A549 (cell line): ENCODE results near the gene INTS15. TPM values are rescaled to one million over a fixed set of nuclear protein-coding genes. Genes with fewer than 3 reads are reported as not detected.

Source experiments
- ATAC-seq, 2 experiments: fragments of 200-7000 bp in 1 of 2; fragments of >200 bp in 1 of 2; cut with Nextera tagmentation in 1 of 2; cut with Tn5 transposase in 1 of 2; 3 replicates each; pipeline versions ENCODE4 v1.8.0 to v1.9.1; 2018 to 2020; ENCODE audit warnings: mild to moderate bottlenecking in 1 of 2, moderate library complexity in 1 of 2
- CTCF ChIA-PET: fragments of 300-600 bp; sonication (Branson Sonifier 250); formaldehyde crosslinking; extraction: SDS; loops from one replicate; lab custom pipeline; 2021; ENCODE audit warnings: antibody characterized with exemption, inconsistent platforms; lab: Yijun Ruan, JAX
- POLR2A ChIA-PET: fragments of 350-600 bp; formaldehyde crosslinking; extraction: SDS; loops from one replicate; lab custom pipeline; 2021; ENCODE audit warnings: antibody characterized with exemption, inconsistent platforms; lab: Yijun Ruan, JAX
- DNase-seq, 2 experiments: peaks; one replicate each; pipeline versions ENCODE4 v3.0.0 to v3.0.0-alpha.2; 2011 to 2016; ENCODE audit warnings: low read depth in 1 of 2, low spot score in 1 of 2
- FAIRE-seq: peaks from 2 replicates; lab custom pipeline; 2011; peaks lifted over from hg19 to GRCh38; lab: Jason Lieb, UNC
- H3K27ac ChIP-seq, 2 experiments: fragments of >200 bp; sonication (Bioruptor Twin); formaldehyde crosslinking; 3 replicates each; pipeline ENCODE4 v1.5.1; 2016 to 2017
- H3K4me1 ChIP-seq: fragments of >200 bp; sonication (Bioruptor Twin); formaldehyde crosslinking; 3 replicates; pipeline ENCODE4 v1.6.1; 2016
- H3K4me2 ChIP-seq: fragments of >200 bp; sonication (Bioruptor Twin); formaldehyde crosslinking; 3 replicates; pipeline ENCODE4 v1.6.1; 2016
- H3K4me3 ChIP-seq: fragments of >200 bp; sonication (Bioruptor Twin); formaldehyde crosslinking; 3 replicates; pipeline ENCODE4 v1.5.1; 2016
- H3K9me3 ChIP-seq: fragments of >200 bp; sonication (Bioruptor Twin); formaldehyde crosslinking; 3 replicates; pipeline ENCODE4 v1.6.1; 2016
- ATOH8 ChIP-seq: fragments of 250-450 bp; sonication (Bioruptor Pico); IDR thresholded peaks from 2 replicates; pipeline ENCODE4 v1.5.0; 2020; ENCODE audit warnings: low read depth, mild to moderate bottlenecking, moderate library complexity
- CHD2 ChIP-seq: fragments of 150-350 bp; IDR thresholded peaks from 2 replicates; pipeline ENCODE4 v1.6.1; 2014; ENCODE audit warnings: low read length; ENCODE audit not compliant: partially characterized antibody
- CTCF ChIP-seq: fragments of >200 bp; sonication (Bioruptor Twin); formaldehyde crosslinking; IDR thresholded peaks from 3 replicates; pipeline ENCODE4 v1.5.1; 2016
- E2F6 ChIP-seq: IDR thresholded peaks from 2 replicates; pipeline ENCODE4 v1.6.1; 2012; ENCODE audit warnings: low read depth, borderline replicate concordance
- EHF ChIP-seq: fragments of 250-450 bp; sonication (Bioruptor Pico); IDR thresholded peaks from 2 replicates; pipeline ENCODE4 v1.5.0; 2020; ENCODE audit warnings: mild to moderate bottlenecking
- HEYL ChIP-seq: fragments of 250-450 bp; sonication (Bioruptor Pico); IDR thresholded peaks from 2 replicates; pipeline ENCODE4 v1.8.0; 2021; ENCODE audit warnings: mild to moderate bottlenecking, moderate library complexity
- JUN ChIP-seq, 2 experiments: fragments of >200 bp; sonication (Bioruptor Twin); formaldehyde crosslinking; IDR thresholded peaks; 2 replicates in 1 of 2; 3 replicates in 1 of 2; pipeline ENCODE4 v1.6.1; 2016 to 2017
- JUNB ChIP-seq: fragments of >200 bp; sonication (Bioruptor Twin); formaldehyde crosslinking; IDR thresholded peaks from 2 replicates; pipeline ENCODE4 v1.6.1; 2016
- MAFK ChIP-seq: fragments of 450-650 bp; IDR thresholded peaks from 2 replicates; pipeline ENCODE4 v1.6.1; 2014; ENCODE audit not compliant: partially characterized antibody
- MAX ChIP-seq: IDR thresholded peaks from 2 replicates; pipeline ENCODE4 v1.6.1; 2012
- MAZ ChIP-seq: fragments of 150-350 bp; IDR thresholded peaks from 2 replicates; pipeline ENCODE4 v1.6.1; 2014; ENCODE audit warnings: antibody characterized with exemption, low read depth, low read length, borderline replicate concordance
- NFE2L2 ChIP-seq: fragments of 150-350 bp; conservative IDR thresholded peaks from 2 replicates; pipeline ENCODE4 v1.6.1; 2014; ENCODE audit warnings: low read length
- PBX3 ChIP-seq: IDR thresholded peaks from 2 replicates; pipeline ENCODE4 v1.6.1; 2012
- RCOR1 ChIP-seq: fragments of 150-350 bp; IDR thresholded peaks from 2 replicates; pipeline ENCODE4 v1.6.1; 2014; ENCODE audit warnings: antibody characterized with exemption, low read length, low read depth
- RFX5 ChIP-seq: fragments of 450-650 bp; IDR thresholded peaks from 2 replicates; pipeline ENCODE4 v1.7.1; 2014; ENCODE audit warnings: antibody characterized with exemption, mild to moderate bottlenecking, moderate library complexity
- RNF2 ChIP-seq: fragments of 200-600 bp; sonication (generic); IDR thresholded peaks from 2 replicates; pipeline ENCODE4 v1.6.1; 2016; ENCODE audit warnings: low read depth, mild to moderate bottlenecking, antibody characterized with exemption, moderate library complexity, borderline replicate concordance
- USF2 ChIP-seq: fragments of 450-650 bp; IDR thresholded peaks from 2 replicates; pipeline ENCODE4 v1.6.1; 2014; ENCODE audit warnings: antibody characterized with exemption
- ZNF302 ChIP-seq: fragments of 250-450 bp; sonication (Bioruptor Pico); IDR thresholded peaks from 2 replicates; pipeline ENCODE4 v1.9.0; 2021; ENCODE audit warnings: inconsistent platforms, mild to moderate bottlenecking, moderate library complexity
- WGBS: methylation state at CpG from one replicate; pipeline ENCODE4 v1.1.6; 2017; ENCODE audit errors: missing lambda C conversion rate; 5-methylcytosine and 5-hydroxymethylcytosine counted together
- polyA plus RNA-seq, 4 experiments: library from polyadenylated mRNA; depleted of rRNA in 3 of 4; stranded (reverse); fragments of >200 nt; fragmentation: RNase III in 1 of 4; extraction: RNeasy Plus Mini Kit Qiagen cat#74134 plus additional on column Dnase treatment in 1 of 4; gene quantifications; 2 replicates in 3 of 4; 3 replicates in 1 of 4; pipeline ENCODE4 v1.2.3, GENCODE V29; 2011 to 2017
- TF ChIP-seq, protein P1 (sequence below): fragments of >200 bp; sonication (Bioruptor Twin); formaldehyde crosslinking; IDR thresholded peaks from 2 replicates; pipeline ENCODE4 v1.6.1; 2016

Gene INTS15
- polyA plus RNA-seq, 2 of the 4 experiments (the other 2 are of a cell fraction), result 14.7 to 23.4 TPM

DNA sequence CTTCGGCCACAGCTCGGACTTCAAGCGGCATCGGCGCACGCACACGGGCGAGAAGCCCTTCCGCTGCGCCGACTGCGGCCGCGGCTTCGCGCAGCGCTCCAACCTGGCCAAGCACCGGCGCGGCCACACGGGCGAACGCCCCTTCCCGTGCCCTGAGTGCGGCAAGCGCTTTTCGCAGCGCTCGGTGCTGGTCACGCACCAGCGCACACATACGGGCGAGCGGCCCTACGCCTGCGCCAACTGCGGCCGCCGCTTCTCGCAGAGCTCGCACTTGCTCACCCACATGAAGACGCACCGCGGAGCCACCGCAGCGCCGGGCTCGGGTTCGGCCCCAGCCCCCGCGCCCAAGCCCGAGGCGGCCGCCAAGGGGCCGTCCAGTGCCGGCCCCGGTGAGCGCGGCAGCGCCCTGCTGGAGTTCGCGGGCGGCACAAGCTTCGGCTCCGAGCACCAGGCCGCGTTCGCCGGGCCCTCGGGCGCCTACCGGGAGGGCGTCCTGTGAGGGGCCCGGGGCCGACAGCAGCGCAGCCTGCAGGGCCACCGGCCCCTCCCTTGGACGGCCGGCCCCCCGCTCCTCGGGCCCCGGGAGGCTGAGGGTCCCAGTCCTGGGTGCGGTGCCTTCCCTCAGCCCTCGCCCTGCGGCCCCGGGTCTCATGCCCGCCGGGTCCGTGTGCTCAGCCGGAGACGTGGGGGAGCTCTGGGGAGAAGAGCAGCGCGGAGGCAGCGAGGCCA is 64.5 kb downstream of the INTS15 start:
- POLR2A ChIA-PET, result no interaction called here
- no peak overlapping the region for H3K4me3 ChIP-seq
- 98% methylated on average over 84 of the region's 94 CpGs for WGBS

GRCh38 chr7:6654842-6655610 is 65.2 kb downstream of the INTS15 start:
- ChIA-PET CTCF (no interaction called here), POLR2A (no interaction called here)
- H3K4me2 ChIP-seq, result no peak overlapping the region
- ATAC-seq (no peak), DNase-seq (no peak), FAIRE-seq (no peak)
- TF ChIP-seq NFE2L2 (no peak), E2F6 (no peak), MAX (no peak), HEYL (CRISPR knock-in tag) (no peak), CHD2 (no peak), JUNB (no peak), MAZ (no peak)
- peaks cover 50% of the 10 kb centered on the region for H3K9me3 ChIP-seq
- 94% methylated on average over 42 of the region's 48 CpGs for WGBS
- H3K4me1 ChIP-seq, result no peaks in the 10 kb centered on the region
- no peak overlapping the region for H3K4me3 ChIP-seq
- H3K27ac ChIP-seq, result no peak overlapping the region

More for the DNA sequence above, 64.5 kb downstream of the INTS15 start:
- FAIRE-seq, result no peak
- peaks cover 48% of the 10 kb centered on the region for H3K9me3 ChIP-seq
- no peak for ATAC-seq
- no peak overlapping the region for H3K4me2 ChIP-seq
- no peak for DNase-seq
- H3K27ac ChIP-seq, result no peak overlapping the region
- CTCF ChIA-PET, result no interaction called here
- no peaks in the 10 kb centered on the region for H3K4me1 ChIP-seq
- TF ChIP-seq RNF2 (no peak), PBX3 (no peak), JUN (IDR thresholded peaks at IDR 0.05) (no peak), ZNF302 (CRISPR knock-in tag) (no peak), RCOR1 (no peak), USF2 (no peak), CTCF (no peak), MAFK (no peak), EHF (CRISPR knock-in tag) (no peak), MAX (no peak), ATOH8 (no peak), RFX5 (no peak)
- TF ChIP-seq, protein P1, sequence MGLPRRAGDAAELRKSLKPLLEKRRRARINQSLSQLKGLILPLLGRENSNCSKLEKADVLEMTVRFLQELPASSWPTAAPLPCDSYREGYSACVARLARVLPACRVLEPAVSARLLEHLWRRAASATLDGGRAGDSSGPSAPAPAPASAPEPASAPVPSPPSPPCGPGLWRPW, result no peak
